RWPE1 (cell line): ENCODE results near the gene MUC4.

Experiments used
- CTCF ChIA-PET: fragments of 350-600 bp; sonication (Branson Sonifier 250); formaldehyde crosslinking; extraction: SDS; loops from one replicate; lab custom pipeline; 2021; lab: Yijun Ruan, JAX
- POLR2A ChIA-PET: fragments of 400-600 bp; formaldehyde crosslinking; extraction: SDS; loops from one replicate; lab custom pipeline; 2020; ENCODE audit warnings: antibody characterized with exemption; ENCODE audit not compliant: low non-redundant PET; lab: Yijun Ruan, JAX
- DNase-seq: peaks from one replicate; pipeline ENCODE4 v3.0.0; 2012; ENCODE audit warnings: low spot score
- H3K27ac ChIP-seq: fragments of 450-650 bp; 2 replicates; pipeline ENCODE4 v1.5.1; 2017
- TF ChIP-seq, protein P1 (sequence below): fragments of 450-650 bp; conservative IDR thresholded peaks from 2 replicates; pipeline ENCODE4 v1.5.1; 2017; ENCODE audit warnings: low read depth, mild to moderate bottlenecking

The MUC4 gene

DNA sequence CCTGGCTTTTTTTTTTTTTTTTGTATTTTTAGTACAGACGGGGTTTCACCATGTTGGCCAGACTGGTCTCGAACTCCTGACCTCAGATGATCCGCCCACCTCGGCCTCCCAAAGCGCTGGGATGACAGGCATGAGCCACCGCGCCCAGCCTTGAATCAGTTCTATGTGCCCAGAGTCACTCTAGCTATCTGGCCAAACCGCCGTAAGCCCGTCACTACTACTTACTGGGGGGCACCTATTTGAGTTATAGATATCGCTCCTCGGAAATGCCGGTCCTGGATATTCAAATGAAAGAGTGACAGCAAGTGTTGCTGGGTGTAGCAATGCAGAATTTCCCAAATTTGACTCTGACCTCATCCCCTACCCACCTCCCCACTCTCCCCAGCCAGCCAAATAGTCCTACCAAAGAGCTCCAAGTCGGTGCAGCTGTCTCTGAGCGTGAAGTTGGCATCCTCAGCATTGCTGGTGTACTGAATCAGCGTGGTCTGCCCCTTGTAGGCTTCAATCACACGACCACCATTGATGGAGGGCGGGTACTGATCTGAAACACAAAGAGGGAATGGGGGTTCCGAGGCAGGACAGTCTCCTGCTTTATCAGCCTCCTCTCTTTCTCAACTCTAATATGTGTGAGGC is 52.9 kb downstream of the MUC4 start:
- ChIA-PET POLR2A (interaction anchor here (0.6 kb wide), 1 partner anchor 56 kb away, joined by 10 read pairs; no protein-coding TSS in a partner anchor), CTCF (no interaction called here)
- TF ChIP-seq, protein P1, sequence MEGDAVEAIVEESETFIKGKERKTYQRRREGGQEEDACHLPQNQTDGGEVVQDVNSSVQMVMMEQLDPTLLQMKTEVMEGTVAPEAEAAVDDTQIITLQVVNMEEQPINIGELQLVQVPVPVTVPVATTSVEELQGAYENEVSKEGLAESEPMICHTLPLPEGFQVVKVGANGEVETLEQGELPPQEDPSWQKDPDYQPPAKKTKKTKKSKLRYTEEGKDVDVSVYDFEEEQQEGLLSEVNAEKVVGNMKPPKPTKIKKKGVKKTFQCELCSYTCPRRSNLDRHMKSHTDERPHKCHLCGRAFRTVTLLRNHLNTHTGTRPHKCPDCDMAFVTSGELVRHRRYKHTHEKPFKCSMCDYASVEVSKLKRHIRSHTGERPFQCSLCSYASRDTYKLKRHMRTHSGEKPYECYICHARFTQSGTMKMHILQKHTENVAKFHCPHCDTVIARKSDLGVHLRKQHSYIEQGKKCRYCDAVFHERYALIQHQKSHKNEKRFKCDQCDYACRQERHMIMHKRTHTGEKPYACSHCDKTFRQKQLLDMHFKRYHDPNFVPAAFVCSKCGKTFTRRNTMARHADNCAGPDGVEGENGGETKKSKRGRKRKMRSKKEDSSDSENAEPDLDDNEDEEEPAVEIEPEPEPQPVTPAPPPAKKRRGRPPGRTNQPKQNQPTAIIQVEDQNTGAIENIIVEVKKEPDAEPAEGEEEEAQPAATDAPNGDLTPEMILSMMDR = no peak
- DNase-seq = no peak
- H3K27ac ChIP-seq = no peak overlapping the region

DNA sequence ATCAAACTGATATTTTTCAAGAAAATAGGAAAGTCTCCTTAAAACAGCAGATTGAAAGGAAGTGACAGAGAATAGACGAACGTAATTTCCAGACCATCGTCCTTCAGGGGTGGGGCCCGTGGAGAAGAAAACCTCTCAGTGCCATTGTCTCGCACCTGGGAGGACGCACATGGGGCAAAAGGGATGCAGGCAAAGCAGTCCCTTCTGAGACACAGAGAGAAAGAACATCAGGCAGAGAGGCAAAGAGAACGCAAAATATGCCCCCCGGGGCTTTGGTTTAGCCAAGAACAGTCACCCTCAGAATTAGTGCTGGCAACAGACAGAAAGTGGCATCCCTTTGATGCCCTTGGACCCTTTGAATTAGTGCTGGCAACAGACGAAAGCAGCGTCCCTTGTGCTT is 53.9 kb downstream of the MUC4 start:
- DNase-seq = no peak
- POLR2A ChIA-PET = no interaction called here
- CTCF ChIA-PET = no interaction called here
- H3K27ac ChIP-seq = no peak overlapping the region
- TF ChIP-seq, protein P1 = no peak

DNA sequence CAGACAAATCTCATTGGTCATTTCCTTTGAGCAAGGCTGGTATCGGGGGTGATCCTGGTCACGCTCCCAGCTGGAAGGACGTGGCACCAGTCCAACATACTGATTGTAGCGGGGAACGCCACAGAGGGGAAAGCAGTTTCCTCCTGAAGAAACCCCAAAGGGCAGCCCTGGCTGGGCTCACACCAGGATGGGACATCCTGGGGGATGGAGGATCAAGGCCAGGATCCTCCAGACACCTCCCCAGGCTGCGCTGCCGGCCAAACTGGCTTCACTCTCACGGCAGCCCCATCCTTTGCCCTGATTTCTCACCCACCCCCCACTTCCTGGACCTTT is 54.3 kb downstream of the MUC4 start:
- TF ChIP-seq, protein P1 = no peak
- no peak for DNase-seq
- CTCF ChIA-PET = no interaction called here
- no peak overlapping the region for H3K27ac ChIP-seq
- POLR2A ChIA-PET = no interaction called here

DNA sequence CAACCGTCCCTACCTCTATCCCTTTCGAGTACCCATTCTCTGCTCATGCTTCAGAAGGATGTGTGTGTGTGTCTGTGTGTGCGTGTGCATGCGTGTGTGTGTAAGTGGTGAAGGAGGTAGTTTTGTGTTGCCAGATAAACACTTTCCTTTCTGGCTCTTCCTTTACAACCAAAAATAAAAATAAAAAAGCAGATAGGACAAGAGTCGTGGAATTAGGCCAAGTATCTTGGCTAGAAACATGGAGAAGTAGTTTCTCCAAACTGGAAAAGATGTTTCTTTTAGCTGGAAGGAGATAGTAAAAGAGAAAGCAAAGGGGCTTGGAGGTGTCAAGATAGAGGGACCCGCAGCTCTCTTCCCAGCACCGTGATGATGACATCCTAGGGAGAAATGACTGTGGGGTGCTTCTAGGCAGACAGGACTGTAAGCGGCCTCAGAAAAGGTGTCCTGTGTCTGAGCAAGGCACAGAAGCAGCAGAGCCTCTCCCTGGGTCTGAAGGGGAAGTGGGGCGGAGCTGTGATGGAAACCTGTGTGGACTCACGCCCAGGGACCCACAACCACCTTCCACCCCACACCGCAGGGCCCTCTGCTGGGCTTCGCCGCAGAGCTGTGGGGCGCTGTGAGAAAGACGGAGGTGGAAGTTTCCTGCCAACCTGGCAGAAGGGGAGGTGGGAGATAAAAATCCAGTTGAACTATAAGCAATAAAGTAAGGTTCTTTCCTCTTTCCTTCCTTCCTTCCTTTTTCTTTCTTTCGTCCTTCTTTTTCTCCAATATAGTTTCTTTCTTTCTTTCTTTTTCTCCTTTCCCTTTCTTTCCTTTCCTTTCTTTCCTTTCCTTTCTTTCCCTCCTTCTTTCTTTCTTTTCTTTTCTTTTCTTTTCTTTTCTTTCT is 55.7 kb downstream of the MUC4 start:
- no peak overlapping the region for H3K27ac ChIP-seq
- ChIA-PET POLR2A (no interaction called here), CTCF (no interaction called here)
- TF ChIP-seq, protein P1 = no peak
- no peak for DNase-seq

DNA sequence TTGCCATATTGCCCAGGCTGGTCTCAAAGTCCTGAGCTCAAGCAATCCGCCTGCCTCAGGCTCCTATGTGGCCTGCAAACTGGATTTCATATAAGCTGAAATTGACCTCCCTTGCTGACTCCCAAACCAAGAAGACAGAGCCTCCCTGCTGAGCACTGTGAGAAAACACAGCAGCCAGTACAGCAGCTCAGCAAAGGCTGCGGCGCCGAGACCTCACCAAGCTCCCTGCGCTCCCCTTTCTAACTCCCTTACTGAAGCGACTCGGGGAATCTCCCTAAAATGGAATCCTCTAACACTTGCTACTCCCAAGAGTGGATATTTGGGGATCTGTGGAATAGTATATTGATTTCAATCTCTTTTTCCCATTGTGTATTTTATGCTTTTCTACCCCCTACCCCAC is 56.3 kb downstream of the MUC4 start:
- POLR2A ChIA-PET = no interaction called here
- DNase-seq = no peak
- TF ChIP-seq, protein P1 = no peak
- CTCF ChIA-PET = no interaction called here
- H3K27ac ChIP-seq = no peak overlapping the region

DNA sequence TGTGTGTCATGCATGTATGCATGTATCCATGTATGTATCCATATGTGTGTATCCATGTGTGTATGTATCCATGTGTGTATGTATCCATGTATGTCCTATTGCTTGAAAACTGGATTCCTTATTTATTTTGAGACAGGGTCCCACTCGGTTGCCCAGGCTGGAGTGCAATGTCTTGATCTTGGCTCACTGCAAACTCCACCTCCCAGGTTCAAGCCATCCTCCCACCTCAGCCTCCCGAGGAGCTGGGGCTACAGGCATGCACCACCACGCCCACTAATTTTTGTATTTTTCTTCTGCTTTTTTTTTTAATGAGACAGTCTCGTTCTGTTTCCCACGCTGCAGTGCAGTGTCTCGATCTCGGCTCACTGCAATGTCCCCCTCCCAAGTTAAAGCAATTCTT is 56.8 kb downstream of the MUC4 start:
- TF ChIP-seq, protein P1 = no peak
- ChIA-PET POLR2A (no interaction called here), CTCF (no interaction called here)

More for the DNA sequence above, 56.8 kb downstream of the MUC4 start:
- no peak for DNase-seq
- no peak overlapping the region for H3K27ac ChIP-seq
